Measurements from ENCODE around the gene OTOF.

DNA sequence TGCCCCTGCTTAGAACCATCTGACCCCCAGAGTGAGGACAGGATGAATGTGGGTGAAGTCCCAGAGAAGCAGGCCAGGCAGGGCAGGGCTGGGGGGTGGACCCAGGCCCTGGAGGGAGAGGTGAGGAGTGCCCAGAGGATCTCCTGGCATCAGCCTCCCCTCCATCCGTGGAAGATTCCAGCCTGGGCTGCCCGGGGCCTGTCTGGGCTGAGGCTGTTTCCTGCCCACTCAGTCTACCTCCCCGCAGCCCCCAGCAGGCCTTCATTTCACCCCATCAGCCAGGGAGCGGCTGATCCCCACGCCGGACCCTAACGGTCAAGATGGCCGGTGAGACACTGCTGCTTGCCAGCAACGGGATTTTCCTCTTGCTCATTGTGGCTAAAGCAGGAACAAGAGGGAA lies 35.3 kb upstream of the OTOF start:
- no peak for TF ChIP-seq EZH2phosphoT487 (IDR thresholded peaks at IDR 0.05; ENCODE audit: unreplicated experiment)
- TF ChIP-seq, protein P1, sequence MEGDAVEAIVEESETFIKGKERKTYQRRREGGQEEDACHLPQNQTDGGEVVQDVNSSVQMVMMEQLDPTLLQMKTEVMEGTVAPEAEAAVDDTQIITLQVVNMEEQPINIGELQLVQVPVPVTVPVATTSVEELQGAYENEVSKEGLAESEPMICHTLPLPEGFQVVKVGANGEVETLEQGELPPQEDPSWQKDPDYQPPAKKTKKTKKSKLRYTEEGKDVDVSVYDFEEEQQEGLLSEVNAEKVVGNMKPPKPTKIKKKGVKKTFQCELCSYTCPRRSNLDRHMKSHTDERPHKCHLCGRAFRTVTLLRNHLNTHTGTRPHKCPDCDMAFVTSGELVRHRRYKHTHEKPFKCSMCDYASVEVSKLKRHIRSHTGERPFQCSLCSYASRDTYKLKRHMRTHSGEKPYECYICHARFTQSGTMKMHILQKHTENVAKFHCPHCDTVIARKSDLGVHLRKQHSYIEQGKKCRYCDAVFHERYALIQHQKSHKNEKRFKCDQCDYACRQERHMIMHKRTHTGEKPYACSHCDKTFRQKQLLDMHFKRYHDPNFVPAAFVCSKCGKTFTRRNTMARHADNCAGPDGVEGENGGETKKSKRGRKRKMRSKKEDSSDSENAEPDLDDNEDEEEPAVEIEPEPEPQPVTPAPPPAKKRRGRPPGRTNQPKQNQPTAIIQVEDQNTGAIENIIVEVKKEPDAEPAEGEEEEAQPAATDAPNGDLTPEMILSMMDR (conservative IDR thresholded peaks at IDR 0.05; ENCODE audit: low read depth in 2 of 2) = no peak

Data from GM23338 (cell line).